Tibial nerve (tissue), 4 donors: ENCODE results near the gene STIMATE.

ENCODE experiments used
- EP300 ChIP-seq, 2 donors: sonication (generic); formaldehyde crosslinking; IDR thresholded peaks; one replicate each; pipeline ENCODE4 v1.6.1; 2017; ENCODE audit warnings: antibody characterized with exemption in 2 of 2, mild to moderate bottlenecking in 1 of 2
- TF ChIP-seq, protein P1 (sequence below), 5 experiments: fragments of 200-600 bp in 3 of 5; fragments of 450-650 bp in 2 of 5; sonication (generic) in 3 of 5; IDR thresholded peaks; one replicate each; pipeline ENCODE4 v1.5.1; 2016 to 2019; ENCODE audit warnings: antibody characterized with exemption in 5 of 5, mild to moderate bottlenecking in 3 of 5, moderate library complexity in 2 of 5

- TF ChIP-seq, protein P1, sequence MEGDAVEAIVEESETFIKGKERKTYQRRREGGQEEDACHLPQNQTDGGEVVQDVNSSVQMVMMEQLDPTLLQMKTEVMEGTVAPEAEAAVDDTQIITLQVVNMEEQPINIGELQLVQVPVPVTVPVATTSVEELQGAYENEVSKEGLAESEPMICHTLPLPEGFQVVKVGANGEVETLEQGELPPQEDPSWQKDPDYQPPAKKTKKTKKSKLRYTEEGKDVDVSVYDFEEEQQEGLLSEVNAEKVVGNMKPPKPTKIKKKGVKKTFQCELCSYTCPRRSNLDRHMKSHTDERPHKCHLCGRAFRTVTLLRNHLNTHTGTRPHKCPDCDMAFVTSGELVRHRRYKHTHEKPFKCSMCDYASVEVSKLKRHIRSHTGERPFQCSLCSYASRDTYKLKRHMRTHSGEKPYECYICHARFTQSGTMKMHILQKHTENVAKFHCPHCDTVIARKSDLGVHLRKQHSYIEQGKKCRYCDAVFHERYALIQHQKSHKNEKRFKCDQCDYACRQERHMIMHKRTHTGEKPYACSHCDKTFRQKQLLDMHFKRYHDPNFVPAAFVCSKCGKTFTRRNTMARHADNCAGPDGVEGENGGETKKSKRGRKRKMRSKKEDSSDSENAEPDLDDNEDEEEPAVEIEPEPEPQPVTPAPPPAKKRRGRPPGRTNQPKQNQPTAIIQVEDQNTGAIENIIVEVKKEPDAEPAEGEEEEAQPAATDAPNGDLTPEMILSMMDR (IDR thresholded peaks at IDR 0.05), result no peak
- TF ChIP-seq EP300 (IDR thresholded peaks at IDR 0.05), result no peak
Observed at GRCh38 chr3:52894756-52895155, 2.6 kb downstream of the STIMATE start.
